Fibroblast of lung (primary cell): ENCODE data around the gene CRABP2. TPM values are rescaled to one million over a fixed set of nuclear protein-coding genes. Genes with fewer than 3 reads are reported as not detected.

Experiments
- DNase-seq, 2 donors: peaks; one replicate each; pipeline versions ENCODE4 v3.0.0 to v3.0.0-alpha.2; 2010; ENCODE audit warnings: low read depth in 2 of 2
- H2AFZ ChIP-seq: 2 replicates; pipeline ENCODE4 v1.5.1; 2012; ENCODE audit warnings: low read length, control low read depth, inconsistent platforms
- H3K27ac ChIP-seq: 2 replicates; pipeline ENCODE4 v1.5.1; 2011; ENCODE audit warnings: low read length, control low read depth; ENCODE audit not compliant: insufficient read depth
- H3K27me3 ChIP-seq: 2 replicates; pipeline ENCODE4 v1.5.1; 2011; ENCODE audit warnings: mild to moderate bottlenecking, low read length; ENCODE audit not compliant: control insufficient read depth, insufficient read depth
- H3K36me3 ChIP-seq: 2 replicates; pipeline ENCODE4 v1.5.1; 2011; ENCODE audit warnings: low read length; ENCODE audit not compliant: control insufficient read depth, insufficient read depth
- H3K4me1 ChIP-seq: 2 replicates; pipeline ENCODE4 v1.5.1; 2011; ENCODE audit warnings: low read length; ENCODE audit not compliant: control insufficient read depth, insufficient read depth; ENCODE audit errors: extremely low read depth
- H3K4me2 ChIP-seq: 2 replicates; pipeline ENCODE4 v1.5.1; 2011; ENCODE audit warnings: low read length, control low read depth; ENCODE audit not compliant: insufficient read depth; ENCODE audit errors: extremely low read depth
- H3K4me3 ChIP-seq, 4 experiments: fragments of 200-600 bp in 1 of 4; sonication (generic) in 1 of 4; replicated peaks in 1 of 4; 2 replicates each; pipeline ENCODE4 v1.5.1; 2011 to 2016; ENCODE audit warnings: low read length in 4 of 4, low read depth in 3 of 4, mild to moderate bottlenecking in 3 of 4, control low read depth in 2 of 4, inconsistent platforms in 1 of 4, mixed read lengths in 1 of 4; ENCODE audit not compliant: insufficient read depth in 1 of 4; ENCODE audit errors: control extremely low read depth in 1 of 4
- H3K79me2 ChIP-seq: 2 replicates; pipeline ENCODE4 v1.5.1; 2012; ENCODE audit warnings: mild to moderate bottlenecking, low read length, inconsistent platforms; ENCODE audit not compliant: control insufficient read depth, insufficient read depth
- H3K9ac ChIP-seq: 2 replicates; pipeline ENCODE4 v1.5.1; 2011; ENCODE audit warnings: mild to moderate bottlenecking, low read length, control low read depth; ENCODE audit not compliant: insufficient read depth
- H3K9me3 ChIP-seq: 2 replicates; pipeline ENCODE4 v1.5.1; 2012; ENCODE audit warnings: low read depth, low read length; ENCODE audit not compliant: control insufficient read depth, insufficient read depth
- H4K20me1 ChIP-seq: 2 replicates; pipeline ENCODE4 v1.5.1; 2011; ENCODE audit warnings: low read length; ENCODE audit not compliant: control insufficient read depth, insufficient read depth; ENCODE audit errors: extremely low read depth
- EZH2 ChIP-seq: IDR thresholded peaks from 2 replicates; pipeline ENCODE4 v1.5.1; 2012; ENCODE audit warnings: low read length, control low read depth, mild to moderate bottlenecking; ENCODE audit errors: missing control alignments
- polyA plus RNA-seq, 2 donors: library from polyadenylated mRNA; depleted of rRNA in 1 of 2; stranded (reverse) in 1 of 2; unstranded in 1 of 2; fragments of >200 nt; gene quantifications; 2 replicates each; pipeline ENCODE4 v1.2.1, GENCODE V29; 2011 to 2012; ENCODE audit warnings: missing spikeins in 1 of 2
- total RNA-seq: library from RNA; depleted of rRNA; stranded (reverse); fragments of >200 nt; gene quantifications from 2 replicates; pipeline ENCODE4 v1.2.1, GENCODE V29; 2014
- TF ChIP-seq, protein P1 (sequence below), 2 donors: IDR thresholded peaks in 1 of 2; conservative IDR thresholded peaks in 1 of 2; 1 replicate in 1 of 2; 2 replicates in 1 of 2; pipeline ENCODE4 v1.5.1; 2011 to 2012; ENCODE audit warnings: low read length in 2 of 2, control low read depth in 1 of 2, inconsistent platforms in 1 of 2, low read depth in 1 of 2, mild to moderate bottlenecking in 1 of 2

Gene CRABP2
- total and polyA plus RNA-seq, 2 donors (not counting 1 experiment from before 2014, with no cell fraction given), result 48.9 to 70.4 TPM

DNA sequence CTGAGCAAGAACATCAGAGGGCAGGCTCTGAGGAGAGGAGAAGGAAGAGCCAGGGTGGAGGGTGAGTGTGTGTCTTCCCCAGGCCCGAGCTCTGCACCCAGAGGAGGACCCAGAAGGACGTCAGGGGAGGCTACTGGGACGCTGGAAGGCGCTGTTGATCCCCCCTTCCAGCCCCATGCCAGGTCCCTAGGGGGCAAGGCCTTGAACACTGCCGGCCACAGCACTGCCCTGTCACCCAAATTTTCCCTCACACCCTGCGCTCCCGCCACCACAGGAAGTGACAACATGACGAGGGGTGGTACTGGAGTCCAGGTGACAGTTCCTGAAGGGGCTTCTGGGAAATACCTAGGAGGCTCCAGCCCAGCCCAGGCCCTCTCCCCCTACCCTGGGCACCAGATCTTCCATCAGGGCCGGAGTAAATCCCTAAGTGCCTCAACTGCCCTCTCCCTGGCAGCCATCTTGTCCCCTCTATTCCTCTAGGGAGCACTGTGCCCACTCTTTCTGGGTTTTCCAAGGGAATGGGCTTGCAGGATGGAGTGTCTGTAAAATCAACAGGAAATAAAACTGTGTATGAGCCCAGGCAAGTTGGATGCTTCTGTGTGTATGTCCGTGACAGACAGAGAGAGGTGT lies 46.3 kb downstream of the CRABP2 start:
- no peak for DNase-seq
- no peak overlapping the region for H3K9ac ChIP-seq

DNA sequence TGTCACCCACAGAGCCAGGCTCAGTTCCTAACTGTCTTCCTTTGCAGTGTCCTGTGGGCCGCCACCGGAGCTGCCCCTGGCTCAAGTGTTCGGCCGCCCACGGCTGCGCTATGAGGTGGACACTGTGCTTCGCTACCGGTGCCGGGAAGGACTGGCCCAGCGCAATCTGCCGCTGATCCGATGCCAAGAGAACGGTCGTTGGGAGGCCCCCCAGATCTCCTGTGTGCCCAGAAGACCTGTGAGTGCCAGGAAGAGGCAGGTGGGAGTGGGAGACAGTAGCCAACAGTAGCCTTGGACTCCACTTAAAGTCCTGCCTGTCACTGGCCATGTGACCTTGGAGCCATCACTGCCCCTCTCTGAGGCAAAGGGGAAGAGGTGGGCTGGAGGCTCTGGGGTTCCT lies 46.9 kb downstream of the CRABP2 start:
- H3K36me3 ChIP-seq, result no peaks in the 10 kb centered on the region
- no peak overlapping the region for H2AFZ ChIP-seq
- no peak overlapping the region for H3K4me2 ChIP-seq
- peaks cover 16% of the 10 kb centered on the region for H3K27me3 ChIP-seq
- no peaks in the 10 kb centered on the region for H4K20me1 ChIP-seq
- no peak for DNase-seq
- TF ChIP-seq EZH2, result no peak
- TF ChIP-seq, protein P1, sequence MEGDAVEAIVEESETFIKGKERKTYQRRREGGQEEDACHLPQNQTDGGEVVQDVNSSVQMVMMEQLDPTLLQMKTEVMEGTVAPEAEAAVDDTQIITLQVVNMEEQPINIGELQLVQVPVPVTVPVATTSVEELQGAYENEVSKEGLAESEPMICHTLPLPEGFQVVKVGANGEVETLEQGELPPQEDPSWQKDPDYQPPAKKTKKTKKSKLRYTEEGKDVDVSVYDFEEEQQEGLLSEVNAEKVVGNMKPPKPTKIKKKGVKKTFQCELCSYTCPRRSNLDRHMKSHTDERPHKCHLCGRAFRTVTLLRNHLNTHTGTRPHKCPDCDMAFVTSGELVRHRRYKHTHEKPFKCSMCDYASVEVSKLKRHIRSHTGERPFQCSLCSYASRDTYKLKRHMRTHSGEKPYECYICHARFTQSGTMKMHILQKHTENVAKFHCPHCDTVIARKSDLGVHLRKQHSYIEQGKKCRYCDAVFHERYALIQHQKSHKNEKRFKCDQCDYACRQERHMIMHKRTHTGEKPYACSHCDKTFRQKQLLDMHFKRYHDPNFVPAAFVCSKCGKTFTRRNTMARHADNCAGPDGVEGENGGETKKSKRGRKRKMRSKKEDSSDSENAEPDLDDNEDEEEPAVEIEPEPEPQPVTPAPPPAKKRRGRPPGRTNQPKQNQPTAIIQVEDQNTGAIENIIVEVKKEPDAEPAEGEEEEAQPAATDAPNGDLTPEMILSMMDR (conservative IDR thresholded peaks at IDR 0.05 in 1 of 2, IDR thresholded peaks at IDR 0.05 in 1 of 2; ENCODE audit: low read depth in 1 of 2, low read length in 2 of 2), result no peak
- no peak overlapping the region for H3K9ac ChIP-seq
- no peak overlapping the region for H3K4me3 ChIP-seq
- H3K4me1 ChIP-seq, result peaks cover 37% of the 10 kb centered on the region
- no peaks in the 10 kb centered on the region for H3K9me3 ChIP-seq
- H3K27ac ChIP-seq, result no peak overlapping the region
- H3K79me2 ChIP-seq, result no peaks in the 10 kb centered on the region

More for the DNA sequence above, 46.3 kb downstream of the CRABP2 start:
- Histone ChIP-seq H3K27me3 (peaks cover 16% of the 10 kb centered on the region), H3K36me3 (no peaks in the 10 kb centered on the region), H3K4me3 (no peak overlapping the region), H3K4me1 (peaks cover 42% of the 10 kb centered on the region), H3K79me2 (no peaks in the 10 kb centered on the region), H4K20me1 (no peaks in the 10 kb centered on the region), H2AFZ (no peak overlapping the region), H3K27ac (no peak overlapping the region), H3K4me2 (no peak overlapping the region), H3K9me3 (no peaks in the 10 kb centered on the region)
- no peak for TF ChIP-seq EZH2
- TF ChIP-seq, protein P1 (conservative IDR thresholded peaks at IDR 0.05 in 1 of 2, IDR thresholded peaks at IDR 0.05 in 1 of 2; ENCODE audit: low read depth in 1 of 2, low read length in 2 of 2), result no peak

DNA sequence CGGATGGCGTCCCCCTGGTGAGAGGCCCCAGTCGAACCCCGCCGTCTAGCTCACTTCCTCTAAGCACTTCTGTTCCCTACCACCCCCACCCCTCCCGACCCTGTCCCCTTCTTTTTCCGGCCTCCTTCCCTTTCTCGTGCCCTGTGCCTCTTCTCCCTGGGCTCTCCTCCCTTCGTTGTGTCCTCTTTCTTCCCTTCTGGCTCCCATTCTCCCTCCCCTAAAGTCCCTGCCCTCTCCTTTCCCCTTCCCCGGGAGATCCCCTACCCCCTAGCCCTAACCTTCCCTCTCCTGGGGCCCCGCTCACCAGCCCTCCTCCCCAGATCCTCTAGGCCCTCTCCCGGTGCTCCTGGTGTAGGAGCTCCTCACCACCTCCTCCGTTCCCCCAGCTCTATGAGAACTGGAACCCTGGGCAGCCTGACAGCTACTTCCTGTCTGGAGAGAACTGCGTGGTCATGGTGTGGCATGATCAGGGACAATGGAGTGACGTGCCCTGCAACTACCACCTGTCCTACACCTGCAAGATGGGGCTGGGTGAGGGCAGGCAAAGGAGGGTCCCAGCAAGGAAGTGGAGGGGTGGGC lies 47.6 kb downstream of the CRABP2 start:
- H3K9me3 ChIP-seq, result no peaks in the 10 kb centered on the region
- no peak overlapping the region for H3K9ac ChIP-seq
- no peak overlapping the region for H2AFZ ChIP-seq
- no peaks in the 10 kb centered on the region for H4K20me1 ChIP-seq
- TF ChIP-seq EZH2, result no peak
- TF ChIP-seq, protein P1 (conservative IDR thresholded peaks at IDR 0.05 in 1 of 2, IDR thresholded peaks at IDR 0.05 in 1 of 2; ENCODE audit: low read depth in 1 of 2, low read length in 2 of 2), result no peak
- H3K27ac ChIP-seq, result no peak overlapping the region
- H3K4me1 ChIP-seq, result peaks cover 30% of the 10 kb centered on the region
- no peak for DNase-seq
- H3K27me3 ChIP-seq, result peaks cover 16% of the 10 kb centered on the region
- H3K4me2 ChIP-seq, result no peak overlapping the region
- peak overlapping the region in 1 of 4 experiments; percentile 47 for H3K4me3 ChIP-seq
- no peaks in the 10 kb centered on the region for H3K36me3 ChIP-seq
- no peaks in the 10 kb centered on the region for H3K79me2 ChIP-seq
